B cell (primary cell): Measurements from ENCODE around the gene ATP12A.

ENCODE experiments used
- EZH2 ChIP-seq: IDR thresholded peaks from 2 replicates; pipeline ENCODE4 v1.6.1; 2012; ENCODE audit warnings: borderline replicate concordance, low read depth, mild to moderate bottlenecking, moderate library complexity, low read length; ENCODE audit not compliant: insufficient read depth, poor library complexity, severe bottlenecking
- TF ChIP-seq, protein P1 (sequence below): fragments of 200-600 bp; IDR thresholded peaks from one replicate; pipeline ENCODE4 v1.8.0; 2022; ENCODE audit warnings: antibody characterized with exemption, mild to moderate bottlenecking

DNA sequence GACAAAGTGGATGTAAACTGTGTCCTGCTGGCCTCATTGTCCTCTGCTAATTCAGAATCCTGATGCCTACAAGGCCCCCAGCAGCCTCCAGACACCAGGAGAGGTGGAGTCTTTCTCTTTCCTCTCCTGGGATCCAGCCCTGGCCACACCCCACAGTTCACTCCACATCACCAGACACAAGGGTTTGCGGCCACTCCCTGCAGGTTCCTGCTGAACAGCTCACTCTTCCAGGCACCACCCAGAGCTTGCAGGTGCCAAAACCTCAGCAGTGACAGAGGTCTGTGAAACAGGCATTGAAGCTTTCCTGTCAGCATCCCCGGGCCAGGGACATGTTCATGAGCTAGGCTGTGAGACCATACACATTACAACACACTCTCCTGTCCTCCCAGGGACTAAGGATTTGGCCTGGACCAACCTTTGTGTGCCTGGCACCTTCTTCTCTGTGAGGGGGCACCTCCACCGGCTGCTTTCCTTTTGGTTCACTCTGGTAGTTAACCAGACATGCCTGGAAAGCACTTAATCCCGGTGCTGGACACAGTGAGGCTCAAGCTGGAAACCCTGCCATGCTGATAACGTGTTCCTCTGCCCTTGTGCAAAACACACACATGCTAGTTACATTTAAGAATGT is 11.1 kb upstream of the ATP12A start:
- TF ChIP-seq, protein P1, sequence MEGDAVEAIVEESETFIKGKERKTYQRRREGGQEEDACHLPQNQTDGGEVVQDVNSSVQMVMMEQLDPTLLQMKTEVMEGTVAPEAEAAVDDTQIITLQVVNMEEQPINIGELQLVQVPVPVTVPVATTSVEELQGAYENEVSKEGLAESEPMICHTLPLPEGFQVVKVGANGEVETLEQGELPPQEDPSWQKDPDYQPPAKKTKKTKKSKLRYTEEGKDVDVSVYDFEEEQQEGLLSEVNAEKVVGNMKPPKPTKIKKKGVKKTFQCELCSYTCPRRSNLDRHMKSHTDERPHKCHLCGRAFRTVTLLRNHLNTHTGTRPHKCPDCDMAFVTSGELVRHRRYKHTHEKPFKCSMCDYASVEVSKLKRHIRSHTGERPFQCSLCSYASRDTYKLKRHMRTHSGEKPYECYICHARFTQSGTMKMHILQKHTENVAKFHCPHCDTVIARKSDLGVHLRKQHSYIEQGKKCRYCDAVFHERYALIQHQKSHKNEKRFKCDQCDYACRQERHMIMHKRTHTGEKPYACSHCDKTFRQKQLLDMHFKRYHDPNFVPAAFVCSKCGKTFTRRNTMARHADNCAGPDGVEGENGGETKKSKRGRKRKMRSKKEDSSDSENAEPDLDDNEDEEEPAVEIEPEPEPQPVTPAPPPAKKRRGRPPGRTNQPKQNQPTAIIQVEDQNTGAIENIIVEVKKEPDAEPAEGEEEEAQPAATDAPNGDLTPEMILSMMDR, result no peak
- TF ChIP-seq EZH2, result no peak
